Measurements from ENCODE around the gene ATP5MC2.
"Not testable (repeated sequence)": the region's sequence is repeated elsewhere in the genome, so short reads cannot be mapped to it uniquely, and the experiment has no call there.

Gene ATP5MC2

GRCh38 chr12:53675701-53676607 is at the start of gene ATP5MC2:
TSS of gene ATP5MC2 (minus strand) at chr12:53676083. CDS start at chr12:53672614, 3,469 bp downstream.
- DNase-seq = peak; percentile 92

- DNase-seq = no peak
These were observed 46.7 kb upstream of the ATP5MC2 start for GRCh38 chr12:53722450-53723041.

DNA sequence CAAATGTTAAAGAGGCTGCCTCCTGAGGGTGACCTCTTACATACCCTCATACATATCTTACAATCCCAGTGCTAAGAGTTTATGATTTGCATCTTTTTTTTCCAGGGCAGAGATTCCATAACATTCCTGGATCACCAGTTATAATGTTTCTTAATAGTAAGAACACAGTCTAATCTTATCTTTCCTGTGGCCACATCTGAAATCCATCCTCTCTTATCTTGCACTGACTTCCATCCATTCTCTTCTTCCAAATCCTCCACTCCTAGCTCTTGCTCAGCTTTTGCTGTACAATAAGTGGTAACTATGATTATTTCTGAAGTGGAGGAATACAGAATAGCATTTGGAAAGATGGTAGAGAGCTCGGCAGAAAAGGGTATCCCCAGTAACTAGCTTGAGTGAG is 45.1 kb upstream of the ATP5MC2 start:
- DNase-seq = no peak

DNA sequence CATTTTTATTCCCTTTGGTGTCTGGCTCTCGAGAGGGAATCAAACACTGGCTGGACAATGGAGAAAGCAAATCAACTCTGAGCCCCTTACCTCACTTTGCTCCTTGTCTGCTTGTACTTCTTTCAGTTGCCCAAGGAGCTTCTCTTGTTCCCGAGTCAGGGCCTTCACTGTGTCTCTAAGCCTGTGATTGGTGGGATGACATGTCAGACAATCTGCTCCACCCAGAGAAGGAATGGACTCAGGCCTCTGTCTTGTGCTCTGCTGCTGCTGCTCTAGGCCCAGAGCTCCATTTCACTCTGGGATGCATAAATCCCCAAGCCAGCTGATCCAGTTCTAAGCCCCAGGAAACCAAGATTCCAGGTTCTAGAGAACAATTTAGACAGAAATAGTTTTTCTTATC is 43.8 kb upstream of the ATP5MC2 start:
- DNase-seq = no peak

GRCh38 chr12:53718567-53718966 is 42.7 kb upstream of the ATP5MC2 start:
- DNase-seq = not testable (repeated sequence)

DNA sequence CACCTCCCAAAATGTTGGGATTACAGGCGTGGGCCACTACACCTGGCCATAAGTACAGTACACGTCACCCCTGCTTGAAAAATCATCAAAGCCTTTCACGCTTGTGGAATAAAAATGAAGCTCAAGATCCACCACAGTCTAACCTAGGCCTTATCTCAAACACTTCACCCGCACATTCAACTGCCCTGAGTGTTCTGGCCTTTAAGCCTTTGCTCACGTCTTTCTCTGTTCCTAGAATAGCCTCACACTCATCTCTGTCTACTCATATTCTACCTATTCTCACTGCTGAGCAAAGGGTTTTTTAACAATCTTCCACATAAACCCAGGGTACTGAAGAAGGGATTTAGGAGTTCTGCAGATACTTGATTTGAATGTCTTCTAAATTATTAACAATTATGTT is 41.4 kb upstream of the ATP5MC2 start:
- no peak for DNase-seq

DNA sequence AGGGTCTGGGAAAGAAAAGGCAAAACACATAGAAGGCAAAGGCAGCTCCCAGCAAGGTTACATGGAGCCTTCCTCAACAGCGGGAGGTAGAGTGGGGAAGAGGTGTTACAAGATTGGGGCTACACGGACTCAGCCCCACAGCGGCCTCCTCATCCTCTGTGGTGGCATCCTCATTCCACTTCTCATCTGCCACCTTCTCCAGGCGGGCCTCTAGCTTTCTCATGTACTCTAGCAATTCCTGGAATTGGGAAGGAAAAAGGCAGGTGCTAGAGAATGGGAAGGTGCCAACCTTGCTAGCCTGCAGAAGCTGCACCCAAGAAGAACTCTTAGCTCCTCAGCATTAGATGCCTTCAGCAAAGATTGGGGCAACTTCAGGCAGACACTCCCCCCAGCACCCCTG is 38.1 kb upstream of the ATP5MC2 start:
- DNase-seq = no peak

DNA sequence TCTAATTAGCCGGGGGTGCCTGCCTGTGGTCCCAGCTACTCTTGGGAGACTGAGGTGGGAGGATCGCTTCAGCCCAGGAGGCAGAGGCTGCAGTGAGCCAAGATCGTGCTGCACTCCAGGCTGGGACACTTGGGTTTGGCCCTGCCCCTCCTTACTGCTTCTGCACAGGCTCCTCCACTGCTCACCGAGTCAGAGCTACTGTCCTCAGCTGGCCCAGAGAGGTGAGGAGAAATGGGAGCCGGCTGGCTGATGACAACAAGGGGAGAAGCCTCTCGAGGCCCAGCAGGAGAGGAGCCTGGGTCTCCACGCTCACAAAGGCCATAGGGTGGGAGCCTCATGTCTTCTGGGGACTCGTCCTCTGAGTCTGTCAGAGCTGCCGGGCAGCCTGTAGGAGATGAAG is 37.6 kb upstream of the ATP5MC2 start:
- DNase-seq = no peak

GRCh38 chr12:53712059-53712643 is 36.3 kb upstream of the ATP5MC2 start:
- DNase-seq = peak; percentile 26

- no peak for DNase-seq
These were observed 34.2 kb upstream of the ATP5MC2 start for GRCh38 chr12:53710091-53710490.

- no peak for DNase-seq
These were observed 33.8 kb upstream of the ATP5MC2 start for GRCh38 chr12:53709671-53710070.

- no peak for DNase-seq
These were observed 30.2 kb upstream of the ATP5MC2 start for GRCh38 chr12:53706080-53706479.

GRCh38 chr12:53703756-53704155 is 27.9 kb upstream of the ATP5MC2 start:
- DNase-seq = no peak

DNA sequence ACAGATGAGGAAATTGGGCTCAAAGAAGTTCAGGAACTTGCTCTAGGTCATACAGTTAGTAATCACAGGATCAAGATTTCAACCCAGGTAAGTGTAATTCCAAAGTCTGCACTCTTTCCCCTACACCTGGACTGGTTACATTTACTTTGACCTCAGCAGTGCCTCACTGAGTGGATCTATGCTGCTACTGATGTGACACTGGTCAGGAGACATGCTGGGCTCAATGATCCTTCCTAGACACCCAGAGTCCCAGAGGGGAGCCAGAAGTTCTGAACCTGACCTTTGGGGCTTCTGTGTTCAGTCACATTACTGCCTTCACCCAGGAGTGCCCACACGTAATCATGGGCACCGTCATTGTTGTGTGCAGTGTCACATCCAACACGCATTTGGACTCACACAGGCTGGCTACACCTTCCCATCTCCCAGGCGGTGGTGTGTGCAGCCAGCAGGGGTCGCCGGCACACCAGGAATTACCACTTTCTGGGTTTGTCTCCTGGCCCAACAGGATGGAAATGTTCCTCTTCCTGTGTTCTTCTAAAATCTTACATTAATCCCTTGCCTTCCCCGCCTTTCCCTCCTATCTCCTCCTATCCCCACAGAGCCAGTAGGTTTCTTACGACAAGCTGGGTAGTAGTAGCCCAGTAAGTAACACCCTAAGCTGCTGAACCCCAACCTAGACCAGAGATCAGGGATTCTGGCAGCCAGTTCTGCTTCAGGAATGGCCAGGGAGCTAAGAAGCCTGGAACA is 25.8 kb upstream of the ATP5MC2 start:
- DNase-seq = peak; percentile 50

GRCh38 chr12:53700567-53700966 is 24.7 kb upstream of the ATP5MC2 start:
- no peak for DNase-seq

- DNase-seq = no peak
These were observed 23.8 kb upstream of the ATP5MC2 start for GRCh38 chr12:53699678-53700025.

GRCh38 chr12:53698948-53699677 is 23.2 kb upstream of the ATP5MC2 start:
- DNase-seq = no peak

GRCh38 chr12:53696655-53697331 is 20.9 kb upstream of the ATP5MC2 start:
- no peak for DNase-seq

DNA sequence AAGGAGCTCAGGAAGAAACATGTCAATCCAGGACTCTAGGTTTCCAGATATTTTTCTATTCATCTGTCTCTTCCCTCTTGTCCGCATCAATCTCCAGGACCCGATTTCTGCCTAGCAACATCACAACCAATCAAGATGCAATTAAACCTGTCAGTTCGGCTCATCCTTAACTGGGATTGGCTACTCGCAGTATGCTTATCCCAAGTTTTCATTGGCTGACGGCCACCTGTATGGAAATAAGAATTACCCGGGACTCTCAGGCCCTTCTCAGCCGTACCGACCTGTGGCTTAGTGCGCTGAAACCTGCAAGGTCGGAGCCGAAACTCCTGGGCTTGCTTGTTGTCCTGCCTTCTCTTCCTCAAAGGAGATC is 20.4 kb upstream of the ATP5MC2 start:
- no peak for DNase-seq

DNA sequence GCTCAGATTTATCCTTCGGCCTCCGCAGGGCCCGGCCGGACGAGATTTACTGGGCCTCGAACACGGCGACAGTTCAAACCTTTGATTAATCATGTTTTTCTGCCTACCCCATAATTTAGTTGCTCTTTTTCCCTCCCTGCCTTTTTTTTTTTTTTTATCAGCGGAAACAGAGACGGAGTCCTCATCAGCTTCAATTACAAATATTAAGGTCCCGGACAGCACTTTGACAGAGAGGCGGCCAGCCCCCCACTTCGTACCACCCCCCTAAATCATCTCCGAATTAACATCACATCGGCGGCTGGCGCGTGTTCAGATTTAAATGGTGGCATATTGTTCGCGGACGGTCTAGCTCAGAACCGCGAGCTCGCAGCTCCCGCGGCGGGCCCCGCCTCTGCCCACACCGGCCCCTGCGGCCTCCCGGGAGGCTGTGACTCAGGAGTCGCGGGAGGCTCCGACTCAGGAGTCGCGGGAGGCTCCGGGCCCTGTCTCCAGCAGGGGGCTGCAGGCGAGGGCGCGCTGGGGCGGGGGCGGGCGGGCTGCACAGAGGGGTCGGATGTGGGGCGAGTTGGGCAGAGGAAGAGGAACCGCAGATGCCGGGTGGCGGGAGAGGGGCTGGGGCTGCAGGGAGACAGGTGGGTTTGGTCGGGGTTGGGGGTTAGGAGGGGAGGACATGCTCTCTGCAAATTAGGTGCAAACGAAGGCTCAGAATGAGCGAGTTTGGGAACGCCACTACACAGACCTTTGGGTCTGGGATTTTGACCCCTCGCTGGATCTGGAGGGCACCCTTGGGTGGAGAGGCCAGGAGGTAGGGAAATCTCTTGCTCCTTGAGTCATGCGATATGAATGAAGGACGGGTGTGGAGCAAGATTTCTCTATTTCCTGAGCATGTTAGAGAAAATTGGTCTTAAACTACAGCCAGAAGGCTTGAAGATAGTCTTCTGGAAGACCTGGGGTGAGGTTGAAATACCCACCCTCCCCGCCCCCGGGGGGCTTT is 19.6 kb upstream of the ATP5MC2 start:
- no peak for DNase-seq

DNA sequence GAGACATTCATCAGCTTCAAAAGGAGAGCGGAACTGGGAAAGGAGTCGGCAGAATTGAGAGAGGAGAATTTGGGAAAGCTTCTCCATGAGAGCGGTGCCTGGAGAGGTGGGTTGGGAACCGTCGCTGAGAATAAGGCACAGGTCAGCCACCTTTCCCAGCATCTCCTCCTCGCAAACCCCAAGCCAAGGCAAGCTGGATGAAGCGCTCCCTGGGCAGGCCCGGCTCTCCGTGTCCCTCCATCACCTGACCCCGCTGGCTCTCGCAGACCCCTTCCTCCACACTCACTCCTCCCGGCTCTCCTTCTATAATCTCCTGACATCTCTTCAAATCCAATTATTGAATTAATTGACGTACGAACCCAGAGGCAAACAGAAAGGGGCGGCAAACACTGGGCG is 18.9 kb upstream of the ATP5MC2 start:
- DNase-seq = no peak
